Nasal cavity respiratory epithelium epithelial cell of viscerocranial mucosa (primary cell): ENCODE measurements around the gene AKR7A2. TPM values are rescaled to one million over a fixed set of nuclear protein-coding genes. Genes with fewer than 3 reads are reported as not detected.

Experiments used
- total RNA-seq: library from RNA; depleted of rRNA; stranded (reverse); fragments of >200 nt; gene quantifications from 2 replicates; pipeline ENCODE4 v1.2.3, GENCODE V29; 2014

AKR7A2 gene
- total RNA-seq = 31.4 and 37.1 TPM in 2 replicates

DNA sequence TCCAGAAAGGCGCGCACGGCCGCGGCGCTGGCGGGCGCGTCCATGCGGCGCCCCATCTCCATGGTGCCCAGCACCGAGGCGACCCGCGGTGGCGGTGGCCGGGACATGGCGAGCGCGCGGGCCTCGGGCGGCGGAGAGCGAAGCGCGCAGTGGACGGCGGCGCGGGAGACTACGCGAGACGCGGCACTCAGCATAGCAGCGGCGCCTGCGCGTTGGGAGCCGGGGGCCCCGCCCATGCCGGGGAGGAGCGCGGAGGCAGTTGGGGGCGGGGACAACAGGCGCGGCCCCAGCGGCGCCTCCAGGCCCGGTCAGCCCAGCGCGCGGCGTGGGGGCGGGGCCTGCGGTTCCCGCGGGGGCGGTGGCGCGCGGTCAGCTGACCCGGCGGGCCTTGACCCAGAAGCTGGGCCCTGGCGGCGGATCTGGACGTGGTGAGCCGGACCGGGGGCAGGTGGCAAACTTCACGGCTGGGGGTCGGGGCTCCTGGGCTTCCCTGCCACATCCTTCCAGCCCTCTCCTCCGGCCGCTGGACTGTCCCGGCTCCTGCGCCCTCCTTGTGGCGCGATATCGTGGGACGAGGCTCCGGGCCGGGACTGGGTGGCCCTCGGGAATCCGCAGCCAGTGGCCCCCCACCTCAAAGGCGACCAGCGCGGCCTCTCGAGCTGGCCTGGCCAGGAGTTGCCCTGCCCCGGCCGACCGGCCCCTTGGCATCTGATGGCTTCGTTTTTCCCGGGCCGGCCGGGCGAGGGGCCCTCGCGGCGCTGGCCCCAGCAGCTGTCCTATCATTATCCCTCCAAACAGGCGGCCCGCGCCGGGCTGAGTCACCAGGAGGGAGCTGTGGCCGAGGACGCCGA lies at the start of gene AKR7A2, which contains the start of gene SLC66A1:
Gene AKR7A2, minus strand, starts transcription at position 214 of the 851 bp plus-strand sequence. Its CDS starts 20 bp downstream, at position 194.
Gene SLC66A1, plus strand, starts transcription at position 396 of the 851 bp plus-strand sequence. CDS start 5,352 bp downstream, outside the sequence.

DNA sequence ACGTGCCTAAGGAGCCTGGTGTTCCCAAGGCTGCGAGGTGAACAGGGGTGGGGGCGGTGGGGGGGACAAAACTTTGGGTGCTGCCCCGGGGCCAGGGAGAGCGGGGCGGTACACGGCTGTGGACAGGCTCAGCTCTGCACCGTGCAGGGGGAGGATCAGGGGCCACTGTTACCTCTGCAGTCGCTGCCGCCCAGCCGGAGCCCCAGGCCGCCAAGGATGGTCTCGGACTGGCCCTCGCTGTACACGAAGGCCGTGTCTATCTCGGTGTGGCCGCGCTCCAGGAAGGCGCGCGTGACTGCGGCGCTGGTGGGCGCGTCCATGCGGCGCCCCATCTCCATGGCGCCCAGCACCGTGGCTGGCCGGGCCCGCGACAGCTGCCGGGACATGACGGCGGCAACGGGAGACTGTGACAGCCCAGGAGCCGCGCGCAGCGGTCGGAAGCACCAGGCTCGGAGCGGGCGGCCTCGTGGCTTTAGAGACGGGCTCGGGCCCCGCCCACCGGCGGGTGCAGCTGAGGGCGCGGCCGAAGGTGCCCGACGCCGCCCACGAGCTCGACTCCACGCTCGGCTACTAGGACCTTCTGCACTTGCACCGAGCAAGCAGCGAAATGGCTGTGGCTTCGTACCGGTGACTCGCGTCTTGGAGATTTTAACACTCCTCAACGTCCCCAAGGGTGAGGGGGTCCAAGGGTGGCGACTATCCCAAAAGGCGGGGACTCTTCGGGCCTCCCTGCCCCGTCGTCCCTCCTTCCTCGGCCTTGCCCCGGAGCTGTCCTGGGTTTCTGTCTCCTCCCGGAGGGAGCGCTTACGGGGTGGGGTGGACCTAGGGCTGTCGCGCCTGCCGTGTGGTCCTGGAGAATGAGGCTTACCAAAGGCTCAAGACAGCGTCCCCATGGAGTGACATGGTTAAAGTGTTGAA lies 23.4 kb downstream of the AKR7A2 start, which contains the start of gene AKR7A3:
Gene AKR7A3, minus strand, starts transcription at position 447 of the 918 bp plus-strand sequence. Its CDS starts 61 bp downstream, at position 386.

Other genes starting within 250 kb of the AKR7A2 start
- 129 and 182 TPM in 2 replicates for gene UBR4, start 101.9 kb downstream of the AKR7A2 start, total RNA-seq
- gene EMC1, start 60.6 kb downstream of the AKR7A2 start, total RNA-seq = 78.9 and 90.5 TPM in 2 replicates
- gene MRTO4, start 60.3 kb downstream of the AKR7A2 start, total RNA-seq = 33.1 and 41.7 TPM in 2 replicates
- 0.34 and 0.57 TPM in 2 replicates for gene AKR7A3, start 23.4 kb downstream of the AKR7A2 start, total RNA-seq
- gene SLC66A1, start 182 bp upstream of the AKR7A2 start, total RNA-seq = 23.9 and 30.0 TPM in 2 replicates
- gene CAPZB, start 173.4 kb upstream of the AKR7A2 start, total RNA-seq = 87.8 and 107 TPM in 2 replicates